Glomerular endothelial cell (primary cell): ENCODE measurements around the gene HIVEP3. TPM values are rescaled to one million over a fixed set of nuclear protein-coding genes. Genes with fewer than 3 reads are reported as not detected.

Source experiments
- DNase-seq: peaks from one replicate; pipeline ENCODE4 v3.0.0-alpha.2; 2011; ENCODE audit warnings: low read depth, low spot score; ENCODE audit errors: extremely low read depth
- total RNA-seq: library from RNA; depleted of rRNA; stranded (reverse); fragments of >200 nt; gene quantifications from 2 replicates; pipeline ENCODE4 v1.2.3, GENCODE V29; 2015

HIVEP3 gene
- total RNA-seq, 1 donor from 2014 or later = 7.6 TPM

DNA sequence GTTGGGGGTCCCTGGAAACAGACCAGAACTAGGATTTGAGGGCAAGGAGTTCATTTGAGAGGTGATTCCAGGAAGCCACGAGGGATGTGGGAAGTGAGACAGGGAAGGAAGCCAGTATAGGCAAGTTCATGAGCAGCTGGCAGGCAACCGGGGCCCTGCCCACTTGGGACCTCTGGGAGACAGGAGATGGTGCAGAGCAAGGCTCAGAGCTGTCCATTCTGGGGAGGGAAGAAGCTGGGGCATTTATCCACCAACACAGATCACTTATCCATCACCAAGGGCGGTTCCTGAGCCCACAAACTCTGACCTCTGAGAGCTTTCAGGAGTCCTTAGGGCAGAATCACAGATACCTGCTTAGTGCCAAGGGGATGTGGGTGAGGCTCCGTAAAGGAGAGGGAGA lies 451.0 kb downstream of the HIVEP3 start:
- DNase-seq = no peak

DNA sequence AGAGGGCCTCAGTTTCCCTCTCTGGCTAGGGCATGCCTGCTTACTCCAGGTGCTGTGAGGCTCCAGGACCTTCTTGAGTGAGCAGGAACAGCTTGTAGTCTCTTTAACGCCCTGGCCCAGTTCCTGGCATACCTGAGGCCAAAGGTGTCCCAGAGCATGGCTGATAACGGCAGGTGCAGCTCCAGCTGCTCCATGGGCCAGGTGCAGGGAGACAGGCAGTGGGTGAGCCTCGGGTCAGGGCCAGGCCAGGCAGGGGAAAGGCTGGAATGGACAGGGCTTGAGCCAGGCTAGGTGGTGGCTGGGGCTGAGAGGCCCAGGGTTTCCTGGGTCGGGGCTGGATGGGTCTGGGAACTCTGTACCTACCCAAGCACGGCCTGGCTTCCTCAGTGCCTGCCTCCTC lies 452.6 kb downstream of the HIVEP3 start:
- DNase-seq = no peak

- DNase-seq = no peak
These were observed 453.0 kb downstream of the HIVEP3 start for GRCh38 chr1:41465741-41466140.

GRCh38 chr1:41464885-41465284 lies 453.8 kb downstream of the HIVEP3 start:
- no peak for DNase-seq

GRCh38 chr1:41463516-41463915 lies 455.2 kb downstream of the HIVEP3 start:
- DNase-seq = no peak

- no peak for DNase-seq
These were observed 456.1 kb downstream of the HIVEP3 start for GRCh38 chr1:41462680-41463004.

GRCh38 chr1:41461790-41462679 lies 456.7 kb downstream of the HIVEP3 start:
- DNase-seq = no peak

- no peak for DNase-seq
These were observed 461.7 kb downstream of the HIVEP3 start for GRCh38 chr1:41456847-41457540.

Other genes with a start within 250 kb of the HIVEP3 start
- not detected in 2 replicates for gene GUCA2B, start 234.5 kb upstream of the HIVEP3 start, total RNA-seq
- gene GUCA2A, start 245.8 kb upstream of the HIVEP3 start, total RNA-seq = not detected in 2 replicates